Esophagus (tissue), 2 donors: ENCODE results near the gene CDH22. TPM values are rescaled to one million over a fixed set of nuclear protein-coding genes. Genes with fewer than 3 reads are reported as not detected.

Experiments used
- H3K27ac ChIP-seq, 2 donors: one replicate each; pipeline ENCODE4 v1.5.1; 2013; ENCODE audit warnings: low read depth in 2 of 2, mild to moderate bottlenecking in 2 of 2, inconsistent platforms in 1 of 2, low read length in 1 of 2, moderate library complexity in 1 of 2
- H3K27me3 ChIP-seq, 2 donors: one replicate each; pipeline ENCODE4 v1.6.1; 2013; ENCODE audit warnings: low read length in 2 of 2, control low read depth in 1 of 2, mild to moderate bottlenecking in 1 of 2; ENCODE audit not compliant: insufficient read depth in 2 of 2, control insufficient read depth in 1 of 2
- H3K36me3 ChIP-seq, 2 donors: one replicate each; pipeline ENCODE4 v1.6.1; 2013; ENCODE audit warnings: low read length in 1 of 2; ENCODE audit not compliant: control insufficient read depth in 2 of 2, insufficient read depth in 2 of 2
- H3K4me1 ChIP-seq, 2 donors: one replicate each; pipeline ENCODE4 v1.6.1; 2013; ENCODE audit warnings: low read length in 1 of 2; ENCODE audit not compliant: control insufficient read depth in 2 of 2, insufficient read depth in 2 of 2
- H3K4me3 ChIP-seq, 2 donors: one replicate each; pipeline ENCODE4 v1.5.1; 2013; ENCODE audit warnings: low read length in 2 of 2, mild to moderate bottlenecking in 2 of 2, low read depth in 1 of 2, moderate library complexity in 1 of 2
- H3K9me3 ChIP-seq, 2 donors: one replicate each; pipeline ENCODE4 v1.6.1; 2013; ENCODE audit warnings: mild to moderate bottlenecking in 2 of 2, low read depth in 1 of 2, low read length in 1 of 2, moderate library complexity in 1 of 2; ENCODE audit not compliant: control insufficient read depth in 2 of 2, insufficient read depth in 1 of 2
- WGBS, 2 donors: extraction: QIAGEN DNeasy Blood & Tissue Kit; methylation state at CpG; one replicate each; pipeline ENCODE4 v1.1.7; 2013; 5-methylcytosine and 5-hydroxymethylcytosine counted together
- polyA plus RNA-seq, 2 donors: library from polyadenylated mRNA; stranded (reverse); fragments of 200-250 nt; gene quantifications; one replicate each; pipeline ENCODE4 v1.2.3, GENCODE V29; 2013
- donor health status: healthy with polysubstance abuse.
- donor health status: Bipolar disorder and iron deficiency.

Gene CDH22
- polyA plus RNA-seq, 2 donors, result 0.55 to 0.86 TPM

DNA sequence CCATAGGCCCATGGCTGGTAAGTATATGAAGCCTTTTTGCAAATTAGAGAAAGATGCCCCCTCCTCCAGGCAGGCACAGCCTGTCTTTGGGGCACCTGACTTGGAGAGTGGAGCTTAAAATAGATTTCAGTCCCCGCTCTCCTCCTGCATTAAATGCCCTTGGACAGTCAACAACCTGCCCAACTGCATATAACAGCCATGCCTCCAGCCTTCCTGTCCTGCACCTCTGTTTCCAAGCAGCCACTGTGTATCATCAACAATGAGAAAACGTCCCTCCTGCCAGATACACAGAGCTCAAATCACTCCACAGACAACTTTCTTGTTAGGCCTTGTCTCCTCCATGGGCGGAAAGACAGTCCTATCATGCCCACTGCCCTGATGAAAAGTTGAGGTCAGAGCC lies 3.4 kb downstream of the CDH22 start:
- 48 to 50% methylated on average over 3 of the region's 3 CpGs for WGBS, 2 donors
- no peak overlapping the region for H3K4me3 ChIP-seq
- no peak overlapping the region for H3K27ac ChIP-seq
- H3K36me3 ChIP-seq, result no peaks in the 10 kb centered on the region
- H3K27me3 ChIP-seq, result peaks cover 0 to 4% of the 10 kb centered on the region in 2 donors
- peaks cover 0 to 5% of the 10 kb centered on the region in 2 donors for H3K4me1 ChIP-seq
- no peaks in the 10 kb centered on the region for H3K9me3 ChIP-seq

DNA sequence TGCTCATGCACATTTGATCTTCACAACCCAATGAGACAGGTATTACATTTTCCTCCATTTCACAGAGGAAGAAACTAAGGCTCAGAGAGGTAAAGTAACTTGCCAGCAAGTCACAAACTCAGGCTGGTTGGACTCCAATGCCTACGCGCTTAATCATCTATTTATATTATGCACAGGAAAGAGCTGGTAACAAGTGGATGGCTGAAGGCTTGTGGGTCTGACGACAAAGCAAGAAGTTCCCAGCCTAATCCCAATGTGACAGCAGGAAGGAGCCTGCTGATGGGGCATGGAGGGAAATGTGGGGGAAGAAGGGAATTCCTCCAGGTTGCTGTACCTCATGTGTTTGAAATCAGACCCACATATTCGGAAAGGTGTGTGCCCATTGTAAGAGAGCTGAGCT lies 3.9 kb downstream of the CDH22 start:
- 64 to 70% methylated on average over 4 of the region's 4 CpGs for WGBS, 2 donors
- Histone ChIP-seq H3K36me3 (no peaks in the 10 kb centered on the region), H3K27ac (no peak overlapping the region), H3K27me3 (peaks cover 0 to under 1% of the 10 kb centered on the region in 2 donors), H3K9me3 (no peaks in the 10 kb centered on the region), H3K4me1 (peaks cover 0 to 5% of the 10 kb centered on the region in 2 donors), H3K4me3 (no peak overlapping the region)

DNA sequence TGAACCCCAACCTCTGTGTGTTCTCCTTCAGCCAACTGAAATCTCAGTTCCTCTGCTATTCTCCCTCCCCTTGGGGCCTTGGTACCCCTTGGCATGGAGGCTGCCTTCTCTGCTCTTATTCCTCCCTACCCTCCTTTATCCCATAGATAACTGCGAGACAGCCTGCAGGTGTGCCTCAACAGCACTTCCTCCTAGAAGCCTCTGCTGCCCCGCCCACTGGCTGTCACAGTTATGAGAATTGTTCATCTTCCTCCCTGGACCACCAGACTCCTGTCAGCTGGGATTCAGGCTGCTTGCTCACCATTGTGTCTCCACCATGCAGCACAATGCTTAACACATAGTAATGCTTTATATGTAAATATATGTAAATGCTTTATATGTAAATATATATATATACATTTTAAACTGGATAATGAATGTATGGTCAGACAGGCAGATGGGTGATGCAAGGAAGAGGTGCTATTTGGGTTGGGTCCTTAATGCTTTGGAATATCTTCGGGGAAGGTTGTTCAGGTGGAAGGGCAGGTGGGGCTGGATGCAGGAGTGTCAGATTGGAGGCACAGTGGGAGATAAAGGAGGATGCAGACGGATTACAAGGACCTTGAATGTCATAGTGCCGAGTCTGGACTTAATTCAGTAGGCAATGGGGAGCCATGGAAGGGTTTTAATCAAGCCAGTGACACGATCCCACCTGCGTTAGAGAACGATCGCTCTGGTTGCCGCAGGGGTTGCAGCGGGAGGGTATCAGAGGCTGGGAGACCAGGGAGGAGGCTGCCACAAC lies 4.9 kb downstream of the CDH22 start:
- H3K27me3 ChIP-seq, result no peaks in the 10 kb centered on the region
- 74 to 79% methylated on average over 11 of the region's 11 CpGs for WGBS, 2 donors
- H3K4me3 ChIP-seq, result no peak overlapping the region
- no peaks in the 10 kb centered on the region for H3K36me3 ChIP-seq
- peaks cover 0 to 5% of the 10 kb centered on the region in 2 donors for H3K4me1 ChIP-seq
- H3K9me3 ChIP-seq, result no peaks in the 10 kb centered on the region
- no peak overlapping the region for H3K27ac ChIP-seq

DNA sequence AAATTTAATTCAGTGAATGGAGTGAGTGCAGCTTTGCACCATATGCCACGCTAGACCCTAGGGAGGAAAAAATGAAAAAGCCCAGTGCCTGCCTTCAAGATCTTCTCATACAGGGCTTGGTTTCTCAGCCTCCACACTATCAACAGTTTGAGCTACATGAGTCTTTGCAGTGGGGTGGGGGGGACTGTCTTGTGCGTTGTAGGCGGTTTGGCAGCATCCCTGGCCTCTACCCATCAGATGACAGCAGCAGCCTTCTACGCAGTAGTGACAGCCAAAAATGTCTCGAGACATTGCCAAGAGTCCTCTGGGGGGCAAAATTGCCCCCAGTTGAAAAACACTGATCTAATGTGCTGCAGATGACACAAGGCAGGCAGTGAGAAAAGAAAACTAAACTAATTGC lies 6.2 kb downstream of the CDH22 start:
- WGBS, 2 donors, result 81 to 84% methylated on average over 5 of the region's 5 CpGs

DNA sequence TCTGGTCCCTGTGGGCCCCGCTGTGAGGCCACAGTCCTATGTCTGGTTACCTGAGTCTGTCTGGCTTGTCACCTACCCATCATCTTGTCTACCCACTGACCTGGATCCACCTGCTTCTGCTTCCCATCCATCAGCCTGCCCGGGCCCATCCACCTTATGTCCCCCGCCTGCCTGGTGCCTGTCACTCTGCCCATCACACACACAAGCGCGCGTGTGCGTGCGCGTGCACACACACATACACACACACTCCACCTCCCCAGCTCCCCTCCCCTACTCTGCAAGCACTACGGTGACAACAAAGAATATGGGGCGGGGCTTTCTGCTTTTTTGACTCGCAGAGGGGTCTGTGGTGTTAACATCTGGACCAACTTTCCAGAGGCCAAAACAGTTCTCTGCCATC lies 8.0 kb downstream of the CDH22 start:
- Histone ChIP-seq H3K9me3 (no peaks in the 10 kb centered on the region), H3K4me1 (no peaks in the 10 kb centered on the region), H3K36me3 (no peaks in the 10 kb centered on the region), H3K27me3 (no peaks in the 10 kb centered on the region), H3K27ac (no peak overlapping the region), H3K4me3 (no peak overlapping the region)
- 82 to 84% methylated on average over 12 of the region's 12 CpGs for WGBS, 2 donors

More for the DNA sequence above, 6.2 kb downstream of the CDH22 start:
- Histone ChIP-seq H3K36me3 (no peaks in the 10 kb centered on the region), H3K9me3 (no peaks in the 10 kb centered on the region), H3K27me3 (no peaks in the 10 kb centered on the region), H3K4me3 (no peak overlapping the region), H3K27ac (no peak overlapping the region), H3K4me1 (peaks cover 0 to under 1% of the 10 kb centered on the region in 2 donors)

DNA sequence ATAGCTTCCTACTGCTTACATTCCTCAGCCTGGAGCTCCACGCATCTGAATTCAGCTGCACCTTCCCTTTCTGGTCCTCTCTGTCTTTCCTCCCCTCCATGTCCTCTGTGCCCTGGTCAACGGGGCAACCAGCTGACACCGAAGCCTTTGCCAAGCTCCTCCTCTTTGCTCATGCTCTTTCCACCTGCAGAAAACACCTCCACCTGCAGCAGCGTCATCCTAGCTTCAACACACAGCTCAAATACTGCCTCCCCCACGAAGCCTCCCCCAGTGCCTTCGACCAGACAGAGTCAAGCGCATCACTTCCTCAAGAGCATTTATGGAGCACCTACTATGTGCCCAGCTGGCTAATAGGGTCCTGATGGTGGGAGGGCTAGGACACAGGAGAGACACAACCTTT lies 9.2 kb downstream of the CDH22 start:
- H3K27me3 ChIP-seq, result no peaks in the 10 kb centered on the region
- H3K27ac ChIP-seq, result no peak overlapping the region
- H3K4me1 ChIP-seq, result no peaks in the 10 kb centered on the region
- H3K9me3 ChIP-seq, result no peaks in the 10 kb centered on the region
- H3K36me3 ChIP-seq, result no peaks in the 10 kb centered on the region
- 54 to 64% methylated on average over 7 of the region's 7 CpGs for WGBS, 2 donors
- no peak overlapping the region for H3K4me3 ChIP-seq

DNA sequence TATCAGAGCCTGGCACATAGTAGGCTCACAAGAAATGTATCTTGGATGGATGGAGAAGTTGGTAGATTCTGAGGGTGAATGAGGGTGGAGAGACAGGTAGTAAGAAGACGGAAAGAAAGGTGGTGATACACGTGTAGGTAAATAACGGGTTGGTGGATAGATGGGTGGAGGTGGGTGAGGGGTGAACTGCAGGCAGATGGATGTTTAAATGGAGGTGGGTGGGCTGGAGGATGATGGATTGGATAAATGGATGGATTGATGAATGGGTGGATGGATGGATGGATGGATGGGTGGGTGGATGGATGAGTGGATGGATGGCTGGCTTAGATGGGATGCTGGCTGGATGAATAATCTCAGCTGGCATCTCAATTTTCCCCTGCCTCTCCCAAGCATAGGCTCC lies 9.9 kb downstream of the CDH22 start:
- 85% methylated on average over 3 of the region's 3 CpGs for WGBS, 2 donors
- H3K27ac ChIP-seq, result no peak overlapping the region
- H3K36me3 ChIP-seq, result no peaks in the 10 kb centered on the region
- H3K27me3 ChIP-seq, result no peaks in the 10 kb centered on the region
- no peaks in the 10 kb centered on the region for H3K4me1 ChIP-seq
- H3K9me3 ChIP-seq, result no peaks in the 10 kb centered on the region
- H3K4me3 ChIP-seq, result no peak overlapping the region

DNA sequence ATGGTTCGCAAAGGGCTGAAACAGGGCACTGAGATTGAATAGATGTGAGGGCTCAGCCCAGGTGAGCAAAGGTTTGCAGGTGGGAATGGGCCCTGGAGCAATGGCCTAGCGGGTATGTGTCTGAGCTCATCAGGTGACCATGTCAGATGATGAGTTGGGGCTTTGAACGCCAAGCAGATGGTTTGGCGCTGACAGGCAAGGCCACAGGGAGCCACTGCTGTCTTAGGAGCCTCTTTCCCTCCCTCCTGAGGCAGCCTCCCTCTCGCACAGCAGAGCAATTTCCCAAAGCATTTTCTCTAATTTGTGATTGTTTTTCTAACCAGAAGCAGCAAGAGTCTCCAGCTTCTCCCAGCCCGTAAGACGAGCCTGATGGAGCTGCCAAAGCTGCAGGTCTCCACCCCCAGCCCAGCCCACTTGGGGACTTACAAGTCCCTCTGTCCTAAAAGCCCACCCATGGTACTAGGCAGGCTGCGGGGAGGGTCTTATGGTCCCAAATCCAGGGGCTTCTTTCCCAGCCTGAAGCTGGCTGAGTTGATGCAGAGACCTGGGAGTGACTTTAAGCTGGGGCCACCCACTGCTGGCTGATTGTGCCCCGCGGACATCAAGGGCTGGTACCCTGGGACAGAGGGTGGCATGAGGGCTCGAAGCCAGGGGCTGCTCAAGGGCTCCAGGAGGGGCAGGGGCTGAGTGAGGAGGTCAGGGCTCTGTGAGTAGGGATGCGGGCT lies 11.6 kb downstream of the CDH22 start:
- no peaks in the 10 kb centered on the region for H3K36me3 ChIP-seq
- no peaks in the 10 kb centered on the region for H3K27me3 ChIP-seq
- H3K4me3 ChIP-seq, result no peak overlapping the region

DNA sequence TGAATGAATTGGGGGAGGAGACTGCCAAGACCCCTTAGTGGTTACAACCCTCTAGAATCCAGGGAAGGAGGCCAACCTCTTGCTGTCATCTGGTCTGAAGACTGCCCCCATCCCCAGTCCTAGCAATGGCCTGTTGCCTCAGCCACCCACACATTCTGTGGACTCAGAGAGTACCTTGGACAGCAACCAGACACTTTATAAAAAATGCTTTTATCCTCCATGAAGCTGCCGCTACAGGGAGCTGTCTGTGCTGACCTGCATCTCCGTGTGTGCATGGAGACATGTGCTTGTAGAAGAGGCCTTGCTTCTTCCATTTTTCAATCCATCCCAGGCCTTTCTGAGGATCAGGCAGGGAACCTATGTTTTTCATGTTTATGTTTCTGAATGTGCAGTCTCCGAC lies 15.2 kb downstream of the CDH22 start:
- no peaks in the 10 kb centered on the region for H3K27me3 ChIP-seq
- 43 to 48% methylated on average over 3 of the region's 3 CpGs for WGBS, 2 donors

More for the DNA sequence above, 11.6 kb downstream of the CDH22 start:
- Histone ChIP-seq H3K9me3 (no peaks in the 10 kb centered on the region), H3K27ac (no peak overlapping the region), H3K4me1 (no peaks in the 10 kb centered on the region)
- WGBS, 2 donors, result 71 to 74% methylated on average over 12 of the region's 12 CpGs

More for the DNA sequence above, 15.2 kb downstream of the CDH22 start:
- no peaks in the 10 kb centered on the region for H3K4me1 ChIP-seq
- no peaks in the 10 kb centered on the region for H3K9me3 ChIP-seq
- no peak overlapping the region for H3K27ac ChIP-seq
- no peaks in the 10 kb centered on the region for H3K36me3 ChIP-seq
- H3K4me3 ChIP-seq, result no peak overlapping the region
